PFSK-1 (cell line): ENCODE measurements around the gene PPP2R2D.

Experiments
- FOXP2 ChIP-seq: optimal IDR thresholded peaks from 2 replicates; pipeline ENCODE3; 2011; ENCODE audit warnings: borderline replicate concordance, control low read depth, inconsistent platforms; ENCODE audit not compliant: insufficient read depth; ENCODE audit errors: extremely low read length, extremely low read depth
- POLR2AphosphoS5 ChIP-seq: IDR thresholded peaks from 2 replicates; pipeline ENCODE4 v1.6.1; 2012; ENCODE audit warnings: low read depth, mild to moderate bottlenecking, control low read depth, low read length, moderate library complexity
- SIN3A ChIP-seq: IDR thresholded peaks from 2 replicates; pipeline ENCODE4 v1.6.1; 2012; ENCODE audit warnings: mild to moderate bottlenecking, low read length, moderate library complexity, borderline replicate concordance; ENCODE audit not compliant: insufficient read depth
- TAF1 ChIP-seq: IDR thresholded peaks from 2 replicates; pipeline ENCODE4 v1.6.1; 2012; ENCODE audit warnings: low read length, control low read depth, borderline replicate concordance; ENCODE audit not compliant: insufficient read depth
- TF ChIP-seq, protein P1 (sequence below), 2 experiments: IDR thresholded peaks; 2 replicates each; pipeline versions ENCODE4 v1.6.1 to v1.8.0; 2011 to 2012; ENCODE audit warnings: low read depth in 2 of 2, low read length in 2 of 2, control low read depth in 1 of 2, inconsistent platforms in 1 of 2, mild to moderate bottlenecking in 1 of 2, moderate library complexity in 1 of 2; ENCODE audit not compliant: insufficient read depth in 1 of 2

PPP2R2D gene

DNA sequence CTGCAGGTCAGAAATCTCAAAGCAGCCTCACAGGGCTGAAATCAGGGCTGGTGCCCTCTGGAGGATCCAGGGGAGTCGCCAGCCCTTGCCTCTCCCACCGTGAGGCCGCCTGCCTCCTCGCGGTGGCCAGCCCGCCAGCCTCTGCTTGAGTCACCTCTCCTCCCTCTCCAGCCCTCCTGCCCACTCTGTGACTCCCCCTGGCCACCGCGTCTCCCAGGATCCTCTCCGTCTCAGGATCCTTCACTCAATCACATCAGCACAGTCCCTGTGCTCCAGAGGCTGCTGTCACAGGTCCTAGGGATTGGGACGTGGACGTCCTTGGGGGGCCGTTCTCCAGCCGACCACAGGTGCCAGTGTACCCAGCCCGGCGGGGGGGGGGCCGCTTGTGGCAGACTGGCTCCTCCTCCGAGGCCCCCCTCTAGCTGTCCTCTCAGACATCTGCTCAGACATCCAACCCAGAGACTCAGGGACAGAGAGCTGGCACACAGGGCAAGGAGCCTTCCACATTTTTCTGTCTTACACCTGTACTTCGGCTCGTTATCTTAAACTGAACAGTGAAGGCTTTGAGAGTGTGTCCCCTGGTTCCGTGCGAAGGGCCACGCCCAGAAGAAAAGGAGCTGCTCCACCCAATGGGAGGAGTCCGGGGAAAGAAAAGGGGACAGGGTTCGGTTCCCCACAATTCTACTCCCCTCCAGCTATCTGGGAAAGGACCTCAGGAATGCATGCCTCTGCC is 9.4 kb upstream of the PPP2R2D start:
- TF ChIP-seq FOXP2 (no peak), SIN3A (no peak), POLR2AphosphoS5 (no peak), TAF1 (no peak)
- TF ChIP-seq, protein P1, sequence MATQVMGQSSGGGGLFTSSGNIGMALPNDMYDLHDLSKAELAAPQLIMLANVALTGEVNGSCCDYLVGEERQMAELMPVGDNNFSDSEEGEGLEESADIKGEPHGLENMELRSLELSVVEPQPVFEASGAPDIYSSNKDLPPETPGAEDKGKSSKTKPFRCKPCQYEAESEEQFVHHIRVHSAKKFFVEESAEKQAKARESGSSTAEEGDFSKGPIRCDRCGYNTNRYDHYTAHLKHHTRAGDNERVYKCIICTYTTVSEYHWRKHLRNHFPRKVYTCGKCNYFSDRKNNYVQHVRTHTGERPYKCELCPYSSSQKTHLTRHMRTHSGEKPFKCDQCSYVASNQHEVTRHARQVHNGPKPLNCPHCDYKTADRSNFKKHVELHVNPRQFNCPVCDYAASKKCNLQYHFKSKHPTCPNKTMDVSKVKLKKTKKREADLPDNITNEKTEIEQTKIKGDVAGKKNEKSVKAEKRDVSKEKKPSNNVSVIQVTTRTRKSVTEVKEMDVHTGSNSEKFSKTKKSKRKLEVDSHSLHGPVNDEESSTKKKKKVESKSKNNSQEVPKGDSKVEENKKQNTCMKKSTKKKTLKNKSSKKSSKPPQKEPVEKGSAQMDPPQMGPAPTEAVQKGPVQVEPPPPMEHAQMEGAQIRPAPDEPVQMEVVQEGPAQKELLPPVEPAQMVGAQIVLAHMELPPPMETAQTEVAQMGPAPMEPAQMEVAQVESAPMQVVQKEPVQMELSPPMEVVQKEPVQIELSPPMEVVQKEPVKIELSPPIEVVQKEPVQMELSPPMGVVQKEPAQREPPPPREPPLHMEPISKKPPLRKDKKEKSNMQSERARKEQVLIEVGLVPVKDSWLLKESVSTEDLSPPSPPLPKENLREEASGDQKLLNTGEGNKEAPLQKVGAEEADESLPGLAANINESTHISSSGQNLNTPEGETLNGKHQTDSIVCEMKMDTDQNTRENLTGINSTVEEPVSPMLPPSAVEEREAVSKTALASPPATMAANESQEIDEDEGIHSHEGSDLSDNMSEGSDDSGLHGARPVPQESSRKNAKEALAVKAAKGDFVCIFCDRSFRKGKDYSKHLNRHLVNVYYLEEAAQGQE (IDR thresholded peaks at IDR 0.05; ENCODE audit: insufficient read depth in 1 of 2, low read depth in 2 of 2, low read length in 2 of 2) = no peak

DNA sequence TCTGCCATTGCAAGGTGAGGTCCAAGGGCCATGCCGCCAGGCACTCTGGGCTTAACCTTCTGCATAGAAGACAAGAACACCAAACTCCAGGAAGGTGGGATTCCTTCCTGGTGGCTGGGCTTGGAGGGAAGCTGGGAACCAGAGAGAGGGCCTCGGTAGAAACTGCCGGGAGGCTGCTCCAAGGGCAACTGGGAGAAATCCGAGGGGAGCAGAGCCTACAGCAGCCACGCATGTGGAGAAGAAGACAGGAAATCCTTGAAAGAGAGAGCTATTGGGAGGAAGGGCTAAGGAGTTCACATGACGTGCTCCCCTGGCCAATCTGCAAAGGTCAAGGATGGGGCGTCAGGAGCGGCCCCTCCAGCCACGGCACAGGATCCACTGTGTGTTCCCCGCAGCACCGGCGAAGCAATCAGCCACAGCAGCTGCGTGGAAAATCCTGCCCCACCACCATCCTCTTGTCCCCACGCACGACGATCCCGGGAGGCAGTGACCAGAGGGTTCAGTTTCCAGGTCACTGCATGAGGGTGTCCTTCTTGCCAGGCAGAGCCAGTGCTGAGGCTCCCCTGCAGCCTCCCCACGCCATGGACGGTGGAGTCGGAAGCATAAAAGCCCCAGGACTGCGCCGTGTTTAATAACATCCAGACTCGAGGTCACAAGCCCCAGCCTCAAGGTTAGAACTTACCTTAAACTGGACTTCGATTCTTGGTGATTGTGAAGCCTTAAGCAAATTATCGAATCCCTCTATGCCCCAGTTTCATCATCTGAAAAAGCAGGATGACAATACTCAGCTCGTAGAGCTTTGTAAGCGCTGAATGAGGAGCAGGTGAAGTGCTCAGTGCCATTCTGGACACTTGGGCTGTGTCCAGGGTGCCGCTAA is 8.6 kb upstream of the PPP2R2D start:
- TF ChIP-seq POLR2AphosphoS5 (no peak), SIN3A (no peak), FOXP2 (no peak)
- TF ChIP-seq, protein P1 (IDR thresholded peaks at IDR 0.05; ENCODE audit: insufficient read depth in 1 of 2, low read depth in 2 of 2, low read length in 2 of 2) = no peak

DNA sequence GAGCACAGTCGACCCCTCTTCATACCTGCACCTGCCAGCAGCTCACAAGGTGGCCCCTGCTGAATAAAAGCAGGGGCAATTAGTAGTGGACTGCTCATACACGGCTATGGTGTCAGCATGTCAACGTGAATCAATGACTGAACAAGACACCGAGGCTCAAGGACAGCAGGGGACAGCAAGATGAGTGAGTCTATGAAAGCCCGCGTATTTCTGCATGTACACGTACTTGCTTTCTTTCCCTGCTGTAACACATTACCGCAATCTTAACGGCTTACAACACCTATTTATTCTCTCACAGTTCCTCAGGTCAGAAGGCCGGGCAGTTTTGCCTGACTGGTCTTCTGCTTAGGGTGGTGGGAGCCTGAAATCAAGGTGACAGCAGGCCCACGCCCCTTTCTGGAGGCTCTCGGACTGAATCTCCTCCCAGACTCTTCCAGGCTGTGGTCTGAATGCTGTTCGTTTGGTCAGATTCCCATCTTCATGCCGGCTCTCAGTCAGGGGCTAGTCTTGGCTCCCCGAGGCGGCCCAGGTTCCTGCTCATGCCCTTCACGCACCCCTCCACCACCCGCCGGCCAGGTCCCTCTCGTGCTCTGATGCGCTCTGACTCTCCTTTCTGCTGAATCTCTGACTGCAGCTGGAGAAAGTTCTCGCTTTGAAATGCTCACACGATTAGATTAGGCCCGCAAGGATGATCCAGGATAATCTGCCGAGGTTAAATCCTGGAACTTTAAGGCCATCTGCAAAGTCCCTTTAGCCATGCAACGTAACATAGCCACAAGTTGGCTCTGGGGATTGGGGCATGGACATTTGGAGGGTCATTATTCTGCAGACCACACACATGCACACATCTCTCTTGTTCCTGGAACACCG is 7.8 kb upstream of the PPP2R2D start:
- TF ChIP-seq SIN3A (no peak), TAF1 (no peak), POLR2AphosphoS5 (no peak), FOXP2 (no peak)
- TF ChIP-seq, protein P1 (IDR thresholded peaks at IDR 0.05; ENCODE audit: insufficient read depth in 1 of 2, low read depth in 2 of 2, low read length in 2 of 2) = no peak

DNA sequence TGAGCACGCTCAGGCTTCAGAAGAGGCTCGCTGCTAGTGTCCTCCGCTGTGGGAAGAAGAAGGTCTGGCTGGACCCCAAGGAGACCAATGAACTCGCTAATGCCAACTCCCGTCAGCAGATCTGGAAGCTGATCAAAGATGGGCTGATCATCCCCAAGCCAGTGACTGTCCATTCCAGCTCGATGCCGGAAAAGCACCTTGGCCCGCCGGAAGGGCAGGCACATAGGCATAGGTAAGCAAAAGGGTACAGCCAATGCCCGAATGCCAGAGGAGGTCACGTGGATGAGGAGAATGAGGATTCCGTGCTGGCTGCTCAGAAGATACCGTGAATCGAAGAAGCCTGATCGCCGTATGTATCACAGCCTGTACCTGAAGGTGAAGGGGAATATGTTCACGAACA is 5.7 kb upstream of the PPP2R2D start:
- TF ChIP-seq SIN3A (no peak), TAF1 (no peak), FOXP2 (no peak), POLR2AphosphoS5 (no peak)
- TF ChIP-seq, protein P1 (IDR thresholded peaks at IDR 0.05; ENCODE audit: insufficient read depth in 1 of 2, low read depth in 2 of 2, low read length in 2 of 2) = no peak
